GM21526 (cell line): ENCODE results near the gene FGF1.
"Not testable (repeated sequence)": the region's sequence is repeated elsewhere in the genome, so short reads cannot be mapped to it uniquely, and the experiment has no call there.

ENCODE experiments used
- ATAC-seq: cut with Tn5 transposase; IDR thresholded peaks from one replicate; pipeline ENCODE4 v1.9.1; 2021; ENCODE audit warnings: moderate library complexity; ENCODE audit not compliant: unreplicated experiment, low FRiP score

The FGF1 gene

GRCh38 chr5:142648108-142648507 lies 37.8 kb downstream of the FGF1 start:
- ATAC-seq: not testable (repeated sequence)

- no peak for ATAC-seq
Measured at GRCh38 chr5:142645456-142645855, 40.4 kb downstream of the FGF1 start.

GRCh38 chr5:142644640-142645361 lies 41.1 kb downstream of the FGF1 start:
- no peak for ATAC-seq

DNA sequence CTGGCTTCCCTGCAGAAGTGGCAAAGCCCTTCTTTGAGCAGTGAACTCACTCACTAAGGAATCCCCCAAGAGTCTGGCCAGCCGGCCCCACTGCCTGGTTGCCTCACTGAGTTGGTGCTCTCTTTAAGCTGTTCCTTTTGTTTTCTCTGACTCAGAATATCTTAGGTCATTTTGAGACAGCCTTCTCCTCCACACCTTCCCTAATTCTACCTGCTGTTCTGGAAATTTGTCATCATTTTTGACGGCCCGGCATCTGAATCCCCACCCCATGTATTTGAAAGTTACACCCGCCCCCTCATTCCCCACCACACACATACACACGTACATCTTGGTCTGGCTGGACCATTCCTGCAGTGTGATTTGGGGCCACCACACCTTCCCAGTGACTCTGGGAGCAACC lies 41.8 kb downstream of the FGF1 start:
- ATAC-seq: no peak

DNA sequence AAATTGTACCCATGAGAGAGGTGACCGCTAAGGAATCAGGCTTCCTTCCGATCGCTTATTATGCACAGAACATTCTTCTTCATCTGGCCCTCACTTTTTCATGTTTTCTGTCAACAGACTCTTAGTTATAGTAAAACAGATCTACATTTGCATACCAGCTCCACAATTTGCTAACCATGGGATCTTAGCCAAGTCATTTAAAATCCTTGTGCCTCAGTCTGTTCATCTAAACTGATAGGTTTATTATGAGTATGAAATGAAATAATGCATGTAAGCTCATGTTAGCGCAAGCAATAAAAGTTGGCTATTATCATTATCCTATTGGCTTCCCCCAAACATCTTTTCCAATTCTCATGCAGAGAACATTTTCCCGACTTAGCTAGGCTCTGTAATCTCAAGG lies 42.3 kb downstream of the FGF1 start:
- no peak for ATAC-seq

- no peak for ATAC-seq
Measured at GRCh38 chr5:142642427-142642826, 43.5 kb downstream of the FGF1 start.

GRCh38 chr5:142641711-142642110 lies 44.2 kb downstream of the FGF1 start:
- ATAC-seq: no peak

DNA sequence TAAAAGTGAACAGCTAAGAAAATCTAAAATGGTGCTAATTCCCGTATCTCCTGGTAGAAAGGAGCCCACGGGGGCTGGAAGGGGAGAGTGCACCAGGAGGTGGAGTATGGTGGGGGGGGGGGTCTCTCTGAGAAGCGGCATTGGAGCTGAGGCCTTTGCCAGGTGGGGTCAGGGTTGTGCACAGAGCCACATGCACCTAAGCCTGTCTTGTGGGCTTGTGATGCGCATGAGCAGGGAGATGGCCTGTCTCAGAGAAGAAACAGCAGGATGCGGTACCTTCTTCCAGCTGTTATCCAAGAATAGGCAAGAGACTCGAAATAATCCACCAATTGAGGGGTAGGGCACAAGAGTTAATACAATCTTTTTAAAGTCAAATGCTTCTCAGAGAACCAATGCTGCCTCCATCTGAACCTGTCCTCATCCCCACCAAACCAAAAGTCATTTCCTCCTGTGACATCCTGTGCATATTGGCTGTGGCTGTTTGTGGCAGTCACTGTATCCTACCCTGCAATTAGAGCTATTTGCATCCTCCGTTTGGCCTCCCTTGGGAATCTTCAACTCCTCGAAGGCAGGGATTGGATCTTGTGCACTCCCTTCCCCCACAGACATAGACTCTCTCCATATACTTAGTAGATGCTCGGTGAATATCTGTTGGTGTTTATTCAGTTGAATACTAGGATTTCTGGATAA lies 45.4 kb downstream of the FGF1 start:
- ATAC-seq: no peak

DNA sequence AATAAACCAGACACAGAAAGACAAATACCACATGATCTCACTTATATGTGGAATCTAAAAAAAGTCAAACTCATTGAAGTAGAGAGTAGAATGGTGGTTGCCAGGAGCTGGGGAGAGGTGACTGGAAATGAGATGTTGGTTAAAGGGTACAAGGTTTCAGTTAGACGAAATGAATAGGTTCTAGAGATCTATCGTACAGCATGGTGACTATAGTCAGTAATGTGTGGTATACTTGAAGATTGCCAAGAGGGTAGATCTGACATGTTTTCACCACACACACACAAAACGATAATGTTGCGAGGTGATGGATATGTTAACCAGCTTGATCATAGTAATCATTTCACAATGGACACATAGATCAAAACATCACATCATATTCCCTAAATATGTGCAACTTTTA lies 46.4 kb downstream of the FGF1 start:
- ATAC-seq: no peak

GRCh38 chr5:142637871-142638270 lies 48.0 kb downstream of the FGF1 start:
- ATAC-seq: no peak

DNA sequence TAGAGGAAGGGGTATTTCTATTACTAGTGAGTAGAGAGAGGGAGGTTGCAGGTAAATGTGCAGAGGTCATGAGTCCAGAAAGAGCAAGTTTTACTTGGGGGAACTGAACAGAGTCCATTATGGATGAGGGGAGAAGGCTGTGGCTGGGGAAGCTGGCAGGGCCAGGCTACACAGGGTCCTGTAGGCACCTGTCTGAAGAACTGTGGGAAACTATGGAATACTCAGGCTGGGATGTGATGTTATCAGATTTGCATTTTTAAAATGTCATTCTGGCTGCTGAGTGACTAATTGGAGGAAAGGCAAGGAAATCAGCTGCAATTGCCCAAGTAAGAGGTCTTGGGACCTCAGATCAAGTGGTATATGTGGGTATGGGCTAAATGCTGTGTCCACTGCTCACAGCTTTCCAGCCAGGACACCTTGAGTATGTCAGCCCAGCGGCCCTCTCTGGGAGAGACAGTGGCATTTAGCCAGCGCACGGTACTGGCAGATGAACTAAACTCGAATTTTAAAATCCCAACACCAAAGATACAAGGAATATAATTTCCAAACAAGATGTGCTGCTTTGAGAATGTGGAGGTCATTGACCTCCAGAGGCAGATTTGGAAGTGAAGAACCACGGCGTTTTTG lies 49.1 kb downstream of the FGF1 start:
- ATAC-seq: no peak

- ATAC-seq: no peak
Measured at GRCh38 chr5:142636093-142636492, 49.8 kb downstream of the FGF1 start.

DNA sequence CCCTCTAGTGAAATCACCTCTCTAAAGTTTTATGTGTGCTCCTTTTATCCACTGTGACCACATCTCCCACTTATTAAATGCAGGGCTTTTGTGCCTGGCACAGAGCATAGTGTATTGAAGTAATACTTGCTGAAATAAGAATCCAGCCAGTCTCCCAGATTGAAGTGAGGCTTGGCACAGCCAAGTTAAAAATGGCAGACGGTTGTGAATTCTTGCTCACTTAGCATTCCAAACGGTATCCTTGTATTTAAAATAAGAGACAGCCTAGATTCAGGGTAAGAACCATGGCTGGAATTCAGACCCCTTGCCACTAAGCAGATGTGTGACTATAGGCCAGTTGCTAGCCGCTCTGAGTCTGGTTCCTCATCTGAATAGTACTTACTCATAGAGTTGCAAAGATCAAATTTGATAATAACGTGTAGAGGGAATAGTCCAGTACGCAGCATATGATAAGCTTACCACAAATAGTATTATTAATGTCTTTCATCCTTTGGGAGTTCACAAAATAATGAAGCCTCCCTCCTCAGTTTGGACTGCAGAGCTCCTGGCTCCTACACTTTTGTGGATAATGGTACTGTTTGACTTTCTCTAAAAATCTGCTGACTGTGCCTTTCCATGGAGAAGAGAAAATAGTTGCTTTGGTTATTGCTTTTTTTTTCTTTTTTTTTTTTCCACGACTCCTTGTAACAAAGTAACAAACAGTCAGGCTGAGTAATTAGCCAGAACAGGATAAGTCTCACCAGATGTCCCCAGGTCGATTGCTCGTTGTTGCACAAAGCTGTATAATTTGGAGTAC lies 51.5 kb downstream of the FGF1 start:
- ATAC-seq: no peak

DNA sequence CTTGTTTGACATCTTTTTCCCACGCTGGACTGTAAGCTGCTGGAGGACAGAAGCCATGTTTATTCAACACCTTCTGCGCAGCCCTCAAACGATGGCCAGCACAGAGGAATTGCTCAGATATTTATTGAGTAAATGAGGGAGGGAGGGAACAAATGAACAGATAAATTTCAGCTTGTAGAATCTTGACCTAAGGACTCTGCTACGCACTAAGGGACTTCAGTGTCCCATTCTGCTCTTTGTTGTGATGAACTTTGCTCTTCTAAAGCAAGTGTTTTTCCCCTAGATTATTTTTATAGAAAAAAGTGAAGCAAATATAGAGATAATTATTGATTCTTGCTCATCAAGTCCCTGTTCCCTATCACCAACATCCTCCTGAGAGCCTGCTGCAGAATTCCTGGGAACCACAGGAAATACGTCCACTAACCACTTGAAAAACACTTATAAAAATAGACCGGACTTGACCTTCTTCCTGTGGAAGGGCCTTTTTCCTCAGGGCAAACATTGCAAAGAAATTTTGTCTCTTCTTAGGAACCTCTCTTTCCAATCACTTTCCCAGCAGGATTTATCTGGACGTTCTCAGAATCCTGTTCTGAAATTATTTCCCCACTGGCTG lies 54.9 kb downstream of the FGF1 start:
- ATAC-seq: no peak

GRCh38 chr5:142627383-142628217 lies 58.3 kb downstream of the FGF1 start:
- no peak for ATAC-seq

DNA sequence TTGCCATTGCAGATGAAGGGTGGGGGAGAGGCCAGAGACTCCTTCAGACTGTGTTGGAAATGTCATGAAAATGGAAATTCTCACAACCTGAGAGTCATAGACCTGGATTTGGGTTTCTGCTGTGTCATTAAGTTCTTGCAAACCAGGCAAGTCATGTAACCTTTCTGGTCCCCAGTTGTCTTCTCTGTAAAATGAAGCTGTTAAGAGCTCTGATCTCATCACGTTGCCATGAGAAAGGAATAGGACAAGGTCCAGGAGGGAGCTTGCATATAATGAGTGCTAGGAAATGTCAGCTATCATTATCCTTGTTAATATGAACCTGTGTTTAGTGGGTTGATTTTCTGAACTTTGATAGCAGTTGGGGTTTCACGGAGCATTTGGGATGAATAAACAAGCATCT lies 59.1 kb downstream of the FGF1 start:
- no peak for ATAC-seq

GRCh38 chr5:142626099-142626498 lies 59.8 kb downstream of the FGF1 start:
- no peak for ATAC-seq

DNA sequence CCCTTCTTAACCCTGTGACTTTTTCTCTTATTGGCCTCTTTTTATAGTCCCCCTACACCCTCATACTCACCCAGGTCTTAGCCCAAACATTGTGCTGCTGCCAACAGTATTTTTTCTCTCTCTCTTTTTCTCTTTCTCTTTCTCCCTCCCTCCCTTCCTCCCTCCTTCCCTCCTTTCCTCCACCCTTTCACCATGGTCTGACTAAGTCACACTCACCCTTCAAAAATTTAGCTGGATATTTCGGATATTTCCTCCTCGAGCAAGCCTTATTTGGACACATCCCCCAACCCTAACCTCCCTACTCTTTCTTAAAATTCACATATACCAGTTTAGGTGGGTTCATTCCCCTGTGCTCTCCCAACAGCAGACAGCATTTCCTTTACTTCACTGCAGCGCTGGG lies 64.7 kb downstream of the FGF1 start:
- ATAC-seq: no peak

- no peak for ATAC-seq
Measured at GRCh38 chr5:142619815-142620214, 66.1 kb downstream of the FGF1 start.

DNA sequence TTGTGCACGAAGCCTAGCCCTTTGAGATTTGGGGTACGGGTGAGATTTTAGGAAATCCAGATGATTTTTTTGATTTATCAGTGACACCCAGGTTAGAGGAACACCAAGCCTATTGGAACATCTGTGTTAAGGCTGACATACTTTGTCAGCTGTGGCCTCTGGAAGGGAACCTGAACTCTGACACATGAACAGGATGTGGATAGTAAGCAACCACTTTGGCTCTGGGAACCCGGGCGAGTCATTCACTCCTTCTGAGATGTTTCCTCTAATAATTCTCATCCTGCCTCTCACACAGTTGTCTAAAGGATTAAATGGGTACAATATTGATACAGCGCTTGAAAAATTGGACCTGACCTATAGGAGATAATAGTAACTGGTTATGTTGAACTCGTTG lies 67.8 kb downstream of the FGF1 start:
- ATAC-seq: no peak
